SH-SY5Y (cell line): ENCODE measurements around the gene TMEM184B.

Experiments
- GATA2 ChIP-seq: IDR thresholded peaks from 2 replicates; pipeline ENCODE4 v1.6.1; 2011; ENCODE audit warnings: mild to moderate bottlenecking, low read depth, low read length
- GATA3 ChIP-seq: IDR thresholded peaks from 2 replicates; pipeline ENCODE4 v1.6.1; 2011; ENCODE audit warnings: low read depth, mild to moderate bottlenecking, low read length, moderate library complexity

GRCh38 chr22:38187413-38188212, 85.2 kb downstream of the TMEM184B start:
- TF ChIP-seq GATA2 (no peak), GATA3 (no peak)
